ENCODE measurements around the gene PLA2G10. TPM values are rescaled to one million over a fixed set of nuclear protein-coding genes. Genes with fewer than 3 reads are reported as not detected.
A peak's percentile ranks its signal among the peaks of the same experiment; 100 is the strongest.
"Not testable (repeated sequence)": the region's sequence is repeated elsewhere in the genome, so short reads cannot be mapped to it uniquely, and the experiment has no call there.

The PLA2G10 gene
- total and polyA plus RNA-seq, 4 donors, result not detected

DNA sequence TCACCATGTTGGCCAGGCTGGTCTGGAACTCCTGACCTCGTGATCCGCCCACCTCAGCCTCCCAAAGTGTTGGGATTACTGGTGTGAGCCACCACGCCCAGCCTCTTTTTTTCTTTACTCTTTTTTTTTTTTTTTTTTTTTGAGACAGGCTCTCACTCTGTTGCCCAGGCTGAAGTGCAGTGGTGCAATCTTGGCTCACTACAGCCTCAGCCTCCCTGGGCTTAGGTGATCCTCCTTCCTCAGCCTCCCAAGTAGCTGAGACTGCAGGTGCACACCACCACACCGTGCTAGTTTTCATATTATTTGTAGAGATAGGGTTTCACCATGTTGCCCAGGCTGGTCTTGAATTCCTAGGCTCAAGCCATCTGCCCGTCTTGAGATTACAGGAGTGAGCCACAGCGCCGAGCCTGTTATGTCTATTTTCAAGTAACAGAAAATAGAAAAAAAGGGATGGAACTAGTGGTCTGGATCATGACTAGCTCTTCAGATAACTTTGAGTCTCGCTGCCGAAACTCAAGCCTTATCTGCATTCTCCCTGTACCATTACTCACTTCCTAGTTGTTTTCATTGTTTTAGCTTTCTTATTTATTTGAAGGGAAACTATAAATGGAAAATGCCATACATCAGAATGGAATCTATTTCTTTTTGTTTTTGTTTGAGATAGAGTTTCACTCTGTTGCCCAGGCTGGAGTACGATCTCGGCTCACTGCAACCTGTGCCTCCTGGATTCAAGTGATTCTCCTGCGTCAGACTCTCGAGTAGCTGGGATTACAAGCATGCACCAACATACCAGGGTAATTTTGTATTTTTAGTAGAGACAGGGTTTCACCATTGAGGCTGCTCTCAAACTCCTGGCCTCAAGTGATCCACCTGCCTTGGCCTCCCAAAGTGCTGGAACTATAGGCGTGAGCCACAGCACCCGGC is 8.0 kb downstream of the PLA2G10 start:
- DNase-seq; H3K4me3 ChIP-seq (ENCODE audit: low read length in 2 of 2); H3K27me3 ChIP-seq (ENCODE audit: control insufficient read depth in 1 of 2, insufficient read depth in 2 of 2, low read length in 1 of 2); intact Hi-C loops (cut with DNase I); H3K27ac ChIP-seq (ENCODE audit: low read depth in 1 of 2, low read length in 2 of 2); H3K36me3 ChIP-seq (ENCODE audit: control insufficient read depth in 1 of 2, insufficient read depth in 2 of 2, low read length in 1 of 2); ATAC-seq (ENCODE audit: low FRiP score); H3K4me1 ChIP-seq (ENCODE audit: control insufficient read depth in 1 of 2, insufficient read depth in 2 of 2, low read length in 2 of 2); H3K9me3 ChIP-seq (ENCODE audit: control insufficient read depth, low read length): not testable (repeated sequence)
- 25 to 27% methylated on average over 15 of the region's 15 CpGs for WGBS, 2 donors

DNA sequence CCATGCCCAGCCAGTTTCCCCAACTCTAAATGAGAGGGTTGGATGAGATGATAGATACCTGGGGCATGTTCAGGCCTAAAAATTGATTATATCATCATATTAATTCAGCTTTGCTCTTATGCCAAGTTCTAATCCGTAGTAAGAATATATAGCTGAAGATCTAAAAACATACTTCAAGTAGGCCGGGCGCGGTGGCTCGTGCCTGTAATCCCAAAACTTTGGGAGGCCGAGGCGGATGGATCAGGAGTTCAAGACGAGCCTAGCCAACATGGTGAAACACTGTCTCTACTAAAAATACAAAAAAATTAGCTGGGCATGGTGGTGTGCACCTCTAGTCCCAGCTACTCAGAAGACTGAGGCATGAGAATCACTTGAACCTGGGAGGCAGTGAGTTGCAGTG is 12.0 kb downstream of the PLA2G10 start:
- intact Hi-C loops (cut with DNase I), result no loop called here
- Histone ChIP-seq H3K36me3 (ENCODE audit: control insufficient read depth in 1 of 2, insufficient read depth in 2 of 2, low read length in 1 of 2) (no peaks in the 10 kb centered on the region), H3K27ac (ENCODE audit: low read depth in 1 of 2, low read length in 2 of 2) (no peak overlapping the region), H3K4me1 (ENCODE audit: control insufficient read depth in 1 of 2, insufficient read depth in 2 of 2, low read length in 2 of 2) (no peaks in the 10 kb centered on the region), H3K4me3 (ENCODE audit: low read length in 2 of 2) (no peak overlapping the region), H3K27me3 (ENCODE audit: control insufficient read depth in 1 of 2, insufficient read depth in 2 of 2, low read length in 1 of 2) (no peaks in the 10 kb centered on the region), H3K9me3 (ENCODE audit: control insufficient read depth, low read length) (no peaks in the 10 kb centered on the region)
- WGBS, 2 donors, result 96% methylated on average over 8 of the region's 8 CpGs
- DNase-seq, result peak in 1 of 2 donors; percentile 54
- no peak for ATAC-seq (ENCODE audit: low FRiP score)

GRCh38 chr16:14681115-14681514 is 13.0 kb downstream of the PLA2G10 start:
- DNase-seq (no peak), ATAC-seq (ENCODE audit: low FRiP score) (no peak)
- no peaks in the 10 kb centered on the region for H3K9me3 ChIP-seq (ENCODE audit: control insufficient read depth, low read length)
- no peaks in the 10 kb centered on the region for H3K36me3 ChIP-seq (ENCODE audit: control insufficient read depth in 1 of 2, insufficient read depth in 2 of 2, low read length in 1 of 2)
- 96 to 97% methylated on average over 4 of the region's 4 CpGs for WGBS, 2 donors
- no peak overlapping the region for H3K4me3 ChIP-seq (ENCODE audit: low read length in 2 of 2)
- intact Hi-C loops (cut with DNase I), result no loop called here
- H3K27me3 ChIP-seq (ENCODE audit: control insufficient read depth in 1 of 2, insufficient read depth in 2 of 2, low read length in 1 of 2), result no peaks in the 10 kb centered on the region
- H3K27ac ChIP-seq (ENCODE audit: low read depth in 1 of 2, low read length in 2 of 2), result no peak overlapping the region
- H3K4me1 ChIP-seq (ENCODE audit: control insufficient read depth in 1 of 2, insufficient read depth in 2 of 2, low read length in 2 of 2), result no peaks in the 10 kb centered on the region

DNA sequence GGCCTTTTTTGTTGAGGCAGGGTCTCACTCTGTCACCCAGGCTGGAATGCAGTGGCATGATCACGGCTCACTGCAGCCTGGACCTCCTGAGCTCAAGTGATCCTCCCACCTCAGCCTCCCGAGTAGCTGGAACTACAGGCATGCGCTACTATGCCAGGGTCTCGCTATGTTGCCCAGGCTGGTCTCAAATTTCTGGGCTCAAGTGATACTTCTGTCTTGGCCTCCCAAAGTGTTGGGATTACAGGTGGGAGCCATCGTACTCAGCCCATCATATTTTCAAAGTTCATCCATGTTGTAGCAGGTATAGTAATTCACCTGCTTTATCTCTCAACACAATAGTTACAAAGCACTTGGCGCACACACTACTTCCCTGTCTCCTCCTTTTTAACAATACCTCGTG is 13.7 kb downstream of the PLA2G10 start:
- H3K4me3 ChIP-seq (ENCODE audit: low read length in 2 of 2); H3K4me1 ChIP-seq (ENCODE audit: control insufficient read depth in 1 of 2, insufficient read depth in 2 of 2, low read length in 2 of 2); H3K9me3 ChIP-seq (ENCODE audit: control insufficient read depth, low read length); H3K27ac ChIP-seq (ENCODE audit: low read depth in 1 of 2, low read length in 2 of 2); H3K27me3 ChIP-seq (ENCODE audit: control insufficient read depth in 1 of 2, insufficient read depth in 2 of 2, low read length in 1 of 2); ATAC-seq (ENCODE audit: low FRiP score); intact Hi-C loops (cut with DNase I); H3K36me3 ChIP-seq (ENCODE audit: control insufficient read depth in 1 of 2, insufficient read depth in 2 of 2, low read length in 1 of 2): not testable (repeated sequence)
- DNase-seq, result peak in 1 of 2 donors; percentile 13
- WGBS, 2 donors, result 87 to 88% methylated on average over 7 of the region's 7 CpGs

- H3K4me3 ChIP-seq (ENCODE audit: low read length in 2 of 2), result no peak overlapping the region
- H3K27me3 ChIP-seq (ENCODE audit: control insufficient read depth in 1 of 2, insufficient read depth in 2 of 2, low read length in 1 of 2), result no peaks in the 10 kb centered on the region
- no peaks in the 10 kb centered on the region for H3K9me3 ChIP-seq (ENCODE audit: control insufficient read depth, low read length)
- ATAC-seq (ENCODE audit: low FRiP score) (no peak), DNase-seq (peak in 1 of 2 donors; percentile 25)
- no peaks in the 10 kb centered on the region for H3K36me3 ChIP-seq (ENCODE audit: control insufficient read depth in 1 of 2, insufficient read depth in 2 of 2, low read length in 1 of 2)
- intact Hi-C loops (cut with DNase I), result no loop called here
- no peak overlapping the region for H3K27ac ChIP-seq (ENCODE audit: low read depth in 1 of 2, low read length in 2 of 2)
- 78 to 83% methylated on average over 11 of the region's 11 CpGs for WGBS, 2 donors
- H3K4me1 ChIP-seq (ENCODE audit: control insufficient read depth in 1 of 2, insufficient read depth in 2 of 2, low read length in 2 of 2), result no peaks in the 10 kb centered on the region
Observed at GRCh38 chr16:14678748-14679497, 15.2 kb downstream of the PLA2G10 start.

DNA sequence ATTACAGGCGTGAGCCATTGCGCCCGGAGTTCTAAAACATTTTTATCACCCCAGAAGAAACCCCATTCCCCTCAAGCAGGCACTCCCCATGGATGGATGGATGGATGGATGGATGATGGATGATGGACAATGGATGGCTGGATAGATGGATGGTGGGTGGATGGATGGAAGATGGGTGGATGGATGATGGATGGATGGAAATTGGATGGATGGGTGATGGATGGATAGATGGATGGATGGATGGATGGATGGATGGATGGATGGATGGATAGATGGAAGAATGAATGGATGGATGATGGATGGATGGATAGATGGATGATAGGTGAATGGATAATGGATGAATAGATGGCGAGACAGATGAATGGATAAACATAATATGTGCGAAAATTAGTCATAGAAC is 16.5 kb downstream of the PLA2G10 start:
- Histone ChIP-seq H3K36me3 (ENCODE audit: control insufficient read depth in 1 of 2, insufficient read depth in 2 of 2, low read length in 1 of 2) (no peaks in the 10 kb centered on the region), H3K4me3 (ENCODE audit: low read length in 2 of 2) (no peak overlapping the region), H3K27ac (ENCODE audit: low read depth in 1 of 2, low read length in 2 of 2) (no peak overlapping the region), H3K27me3 (ENCODE audit: control insufficient read depth in 1 of 2, insufficient read depth in 2 of 2, low read length in 1 of 2) (no peaks in the 10 kb centered on the region), H3K9me3 (ENCODE audit: control insufficient read depth, low read length) (no peaks in the 10 kb centered on the region), H3K4me1 (ENCODE audit: control insufficient read depth in 1 of 2, insufficient read depth in 2 of 2, low read length in 2 of 2) (no peaks in the 10 kb centered on the region)
- DNase-seq (no peak), ATAC-seq (ENCODE audit: low FRiP score) (no peak)
- WGBS, 2 donors, result 92 to 93% methylated on average over 5 of the region's 5 CpGs
- intact Hi-C loops (cut with DNase I), result no loop called here

DNA sequence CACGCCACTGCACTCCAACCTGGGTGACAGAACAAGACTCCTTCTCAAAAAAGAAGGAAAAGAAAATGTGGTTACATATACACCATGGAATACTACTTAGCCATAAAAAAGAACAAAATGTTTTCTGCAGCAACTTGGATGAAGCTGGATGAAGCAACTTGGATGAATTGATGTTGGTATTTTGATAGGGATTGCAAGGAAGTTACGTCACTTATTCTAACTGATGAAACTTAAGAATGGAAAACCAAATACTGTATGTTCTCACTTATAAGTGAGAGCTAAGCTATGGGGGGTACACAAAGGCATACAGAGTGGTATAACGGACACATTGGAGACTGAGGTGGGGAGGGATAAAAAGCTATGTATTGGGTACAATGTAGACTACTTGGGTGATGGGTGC is 17.5 kb downstream of the PLA2G10 start:
- Histone ChIP-seq H3K27ac (ENCODE audit: low read depth in 1 of 2, low read length in 2 of 2) (no peak overlapping the region), H3K4me1 (ENCODE audit: control insufficient read depth in 1 of 2, insufficient read depth in 2 of 2, low read length in 2 of 2) (no peaks in the 10 kb centered on the region), H3K36me3 (ENCODE audit: control insufficient read depth in 1 of 2, insufficient read depth in 2 of 2, low read length in 1 of 2) (no peaks in the 10 kb centered on the region), H3K27me3 (ENCODE audit: control insufficient read depth in 1 of 2, insufficient read depth in 2 of 2, low read length in 1 of 2) (no peaks in the 10 kb centered on the region), H3K4me3 (ENCODE audit: low read length in 2 of 2) (no peak overlapping the region), H3K9me3 (ENCODE audit: control insufficient read depth, low read length) (no peaks in the 10 kb centered on the region)
- intact Hi-C loops (cut with DNase I), result no loop called here
- 80 to 82% methylated on average over 3 of the region's 3 CpGs for WGBS, 2 donors
- DNase-seq (no peak), ATAC-seq (ENCODE audit: low FRiP score) (no peak)

DNA sequence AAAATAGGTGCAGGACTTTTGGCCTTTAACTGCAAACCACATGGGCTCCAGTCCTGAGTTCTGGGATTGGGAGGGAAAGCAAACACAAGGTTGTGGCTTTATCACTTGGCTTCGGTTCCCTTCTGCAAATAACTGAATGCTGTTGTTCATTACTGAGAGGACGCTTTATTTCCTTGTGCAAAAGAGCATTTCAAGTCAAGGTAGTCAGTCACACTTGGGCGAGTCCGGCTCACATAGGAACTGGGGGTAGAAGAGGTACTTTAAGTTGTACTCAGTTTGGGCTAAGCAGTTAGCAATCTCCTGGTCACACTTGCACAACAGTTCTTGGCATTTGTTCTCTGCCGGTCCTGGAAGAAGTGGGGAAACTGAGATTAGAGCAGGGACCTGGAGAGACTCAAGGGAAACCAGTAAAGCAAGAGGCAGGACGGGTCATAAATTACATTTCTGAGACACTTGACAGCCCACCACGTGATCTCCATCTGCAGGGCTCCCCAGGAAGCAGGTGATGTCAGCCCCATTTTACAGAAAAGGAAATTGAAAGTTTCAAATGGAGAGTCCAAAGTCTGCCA is 21.6 kb downstream of the PLA2G10 start:
- Histone ChIP-seq H3K27ac (ENCODE audit: low read depth in 1 of 2, low read length in 2 of 2) (no peak overlapping the region), H3K27me3 (ENCODE audit: control insufficient read depth in 1 of 2, insufficient read depth in 2 of 2, low read length in 1 of 2) (no peaks in the 10 kb centered on the region), H3K36me3 (ENCODE audit: control insufficient read depth in 1 of 2, insufficient read depth in 2 of 2, low read length in 1 of 2) (peaks cover 0 to 5% of the 10 kb centered on the region in 2 donors), H3K9me3 (ENCODE audit: control insufficient read depth, low read length) (no peaks in the 10 kb centered on the region), H3K4me1 (ENCODE audit: control insufficient read depth in 1 of 2, insufficient read depth in 2 of 2, low read length in 2 of 2) (no peaks in the 10 kb centered on the region), H3K4me3 (ENCODE audit: low read length in 2 of 2) (no peak overlapping the region)
- 32 to 37% methylated on average over 7 of the region's 7 CpGs for WGBS, 2 donors
- DNase-seq, result no peak
- intact Hi-C loops (cut with DNase I), result no loop called here
- no peak for ATAC-seq (ENCODE audit: low FRiP score)

Measured in aorta (tissue), 5 donors.